ENCODE data around the gene FAM193A.

GRCh38 chr4:2698504-2698903 lies 162.1 kb downstream of the FAM193A start:
- TF ChIP-seq, protein P1, sequence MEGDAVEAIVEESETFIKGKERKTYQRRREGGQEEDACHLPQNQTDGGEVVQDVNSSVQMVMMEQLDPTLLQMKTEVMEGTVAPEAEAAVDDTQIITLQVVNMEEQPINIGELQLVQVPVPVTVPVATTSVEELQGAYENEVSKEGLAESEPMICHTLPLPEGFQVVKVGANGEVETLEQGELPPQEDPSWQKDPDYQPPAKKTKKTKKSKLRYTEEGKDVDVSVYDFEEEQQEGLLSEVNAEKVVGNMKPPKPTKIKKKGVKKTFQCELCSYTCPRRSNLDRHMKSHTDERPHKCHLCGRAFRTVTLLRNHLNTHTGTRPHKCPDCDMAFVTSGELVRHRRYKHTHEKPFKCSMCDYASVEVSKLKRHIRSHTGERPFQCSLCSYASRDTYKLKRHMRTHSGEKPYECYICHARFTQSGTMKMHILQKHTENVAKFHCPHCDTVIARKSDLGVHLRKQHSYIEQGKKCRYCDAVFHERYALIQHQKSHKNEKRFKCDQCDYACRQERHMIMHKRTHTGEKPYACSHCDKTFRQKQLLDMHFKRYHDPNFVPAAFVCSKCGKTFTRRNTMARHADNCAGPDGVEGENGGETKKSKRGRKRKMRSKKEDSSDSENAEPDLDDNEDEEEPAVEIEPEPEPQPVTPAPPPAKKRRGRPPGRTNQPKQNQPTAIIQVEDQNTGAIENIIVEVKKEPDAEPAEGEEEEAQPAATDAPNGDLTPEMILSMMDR (IDR thresholded peaks at IDR 0.05): no peak
- TF ChIP-seq POLR2A (IDR thresholded peaks at IDR 0.05): no peak
